PC-9 (cell line): ENCODE data around the gene RGSL1.

ENCODE experiments used
- CTCF ChIP-seq: fragments of 200-600 bp; sonication (generic); conservative IDR thresholded peaks from 2 replicates; pipeline ENCODE4 v1.6.1; 2017; ENCODE audit warnings: mixed run types, antibody characterized with exemption, mild to moderate bottlenecking, moderate library complexity
- EZH2 ChIP-seq: fragments of 200-600 bp; sonication (generic); IDR thresholded peaks from 2 replicates; pipeline ENCODE4 v1.8.0; 2017; ENCODE audit warnings: antibody characterized with exemption, low read depth

- no peak for TF ChIP-seq CTCF
- no peak for TF ChIP-seq EZH2
Observed at GRCh38 chr1:182608845-182609610, 159.1 kb downstream of the RGSL1 start.
